Fibroblast of the aortic adventitia (primary cell): ENCODE data around the gene PCSK5. TPM values are rescaled to one million over a fixed set of nuclear protein-coding genes. Genes with fewer than 3 reads are reported as not detected.
"Not testable (repeated sequence)": the region's sequence is repeated elsewhere in the genome, so short reads cannot be mapped to it uniquely, and the experiment has no call there.

Source experiments
- DNase-seq: peaks from one replicate; pipeline ENCODE4 v3.0.0-alpha.2; 2010; ENCODE audit warnings: low read depth
- H3K4me3 ChIP-seq: 2 replicates; pipeline ENCODE4 v1.5.1; 2011; ENCODE audit warnings: low read depth, mild to moderate bottlenecking, control low read depth, low read length, moderate library complexity
- CTCF ChIP-seq: IDR thresholded peaks from 2 replicates; pipeline ENCODE4 v1.5.1; 2011; ENCODE audit warnings: mild to moderate bottlenecking, low read length, control low read depth, inconsistent platforms; ENCODE audit not compliant: insufficient read depth
- total RNA-seq: library from RNA; depleted of rRNA; stranded (reverse); fragments of >200 nt; gene quantifications from 2 replicates; pipeline ENCODE4 v1.2.3, GENCODE V29; 2012; ENCODE audit warnings: low replicate concordance

Gene PCSK5
- total RNA-seq, 1 donor, result 3.6 TPM

- H3K4me3 ChIP-seq, result no peak overlapping the region
- no peak for TF ChIP-seq CTCF
- DNase-seq, result no peak
Observed at GRCh38 chr9:76045221-76045620, 154.7 kb downstream of the PCSK5 start.

GRCh38 chr9:76049341-76049740 lies 158.9 kb downstream of the PCSK5 start:
- no peak for DNase-seq
- TF ChIP-seq CTCF, result no peak
- no peak overlapping the region for H3K4me3 ChIP-seq

GRCh38 chr9:76067696-76068095 lies 177.2 kb downstream of the PCSK5 start:
- no peak for DNase-seq
- H3K4me3 ChIP-seq, result no peak overlapping the region
- no peak for TF ChIP-seq CTCF

GRCh38 chr9:76077537-76077936 lies 187.1 kb downstream of the PCSK5 start:
- no peak for TF ChIP-seq CTCF
- H3K4me3 ChIP-seq, result no peak overlapping the region
- DNase-seq, result no peak

- DNase-seq, H3K4me3 ChIP-seq: not testable (repeated sequence)
Observed at GRCh38 chr9:76081281-76081680, 190.8 kb downstream of the PCSK5 start.

GRCh38 chr9:76082057-76082456 lies 191.6 kb downstream of the PCSK5 start:
- peak; percentile 13 for DNase-seq
- no peak overlapping the region for H3K4me3 ChIP-seq
- no peak for TF ChIP-seq CTCF

- H3K4me3 ChIP-seq, result no peak overlapping the region
- no peak for TF ChIP-seq CTCF
- DNase-seq, result no peak
Observed at GRCh38 chr9:76085596-76085995, 195.1 kb downstream of the PCSK5 start.
